ENCODE measurements around the gene HES5. TPM values are rescaled to one million over a fixed set of nuclear protein-coding genes. Genes with fewer than 3 reads are reported as not detected.

The HES5 gene
- total RNA-seq, 1 experiment from 2014 or later, result not detected

- intact Hi-C loops (cut with micrococcal nuclease; ENCODE audit: unreplicated experiment), result no loop called here
- CTCF ChIA-PET, result interaction anchor here (0.6 to 1.4 kb wide), 5 partner anchors 10 to 430 kb away, joined by 5 to 10 read pairs (median 8); partner anchors contain the start of gene FAAP20
- Mint-ChIP-seq H3K27me3 (ENCODE audit: unreplicated experiment) (peaks cover 1% of the 10 kb centered on the region), H3K36me3 (ENCODE audit: insufficient read depth, unreplicated experiment) (peaks cover 32% of the 10 kb centered on the region), H3K27ac (ENCODE audit: unreplicated experiment) (no peak overlapping the region), H3K4me1 (ENCODE audit: low read depth, unreplicated experiment) (no peaks in the 10 kb centered on the region), H3K9me3 (ENCODE audit: low read depth, unreplicated experiment) (no peaks in the 10 kb centered on the region), H3K4me3 (ENCODE audit: low read depth, unreplicated experiment) (peak overlapping the region; percentile 75)
- BruUV-seq (replicated peaks), result TSS peak; percentile 34
- DNase-seq, result no peak
- no peak for TF ChIP-seq CTCF (IDR thresholded peaks at IDR 0.05; ENCODE audit: unreplicated experiment)
These were observed 4.5 kb downstream of the HES5 start for GRCh38 chr1:2525572-2525919.

- no peaks in the 10 kb centered on the region for H3K9me3 Mint-ChIP-seq (ENCODE audit: low read depth, unreplicated experiment)
- no peaks in the 10 kb centered on the region for H3K27me3 Mint-ChIP-seq (ENCODE audit: unreplicated experiment)
- H3K4me3 Mint-ChIP-seq (ENCODE audit: low read depth, unreplicated experiment), result peak overlapping the region; percentile 75
- H3K27ac Mint-ChIP-seq (ENCODE audit: unreplicated experiment), result no peak overlapping the region
- no TSS peak for BruUV-seq (replicated peaks)
- DNase-seq, result no peak
- CTCF ChIA-PET, result interaction anchor here (1.1 kb wide), 1 partner anchor 108 kb away, joined by 3 read pairs; no protein-coding TSS in a partner anchor
- H3K4me1 Mint-ChIP-seq (ENCODE audit: low read depth, unreplicated experiment), result no peaks in the 10 kb centered on the region
- H3K36me3 Mint-ChIP-seq (ENCODE audit: insufficient read depth, unreplicated experiment), result peaks cover 37% of the 10 kb centered on the region
- no peak for TF ChIP-seq CTCF (IDR thresholded peaks at IDR 0.05; ENCODE audit: unreplicated experiment)
- intact Hi-C loops (cut with micrococcal nuclease; ENCODE audit: unreplicated experiment), result no loop called here
These were observed 6.0 kb downstream of the HES5 start for GRCh38 chr1:2523891-2524609.

GRCh38 chr1:2523191-2523890 lies 6.7 kb downstream of the HES5 start:
- H3K27ac Mint-ChIP-seq (ENCODE audit: unreplicated experiment), result no peak overlapping the region
- no peak for DNase-seq
- H3K4me1 Mint-ChIP-seq (ENCODE audit: low read depth, unreplicated experiment), result no peaks in the 10 kb centered on the region
- no peak for TF ChIP-seq CTCF (IDR thresholded peaks at IDR 0.05; ENCODE audit: unreplicated experiment)
- no peaks in the 10 kb centered on the region for H3K27me3 Mint-ChIP-seq (ENCODE audit: unreplicated experiment)
- CTCF ChIA-PET, result no interaction called here
- no TSS peak for BruUV-seq (replicated peaks)
- no peak overlapping the region for H3K4me3 Mint-ChIP-seq (ENCODE audit: low read depth, unreplicated experiment)
- H3K36me3 Mint-ChIP-seq (ENCODE audit: insufficient read depth, unreplicated experiment), result peaks cover 44% of the 10 kb centered on the region
- intact Hi-C loops (cut with micrococcal nuclease; ENCODE audit: unreplicated experiment), result no loop called here
- H3K9me3 Mint-ChIP-seq (ENCODE audit: low read depth, unreplicated experiment), result no peaks in the 10 kb centered on the region

- no peaks in the 10 kb centered on the region for H3K9me3 Mint-ChIP-seq (ENCODE audit: low read depth, unreplicated experiment)
- BruUV-seq (replicated peaks), result no TSS peak
- H3K4me3 Mint-ChIP-seq (ENCODE audit: low read depth, unreplicated experiment), result no peak overlapping the region
- CTCF ChIA-PET, result no interaction called here
- intact Hi-C loops (cut with micrococcal nuclease; ENCODE audit: unreplicated experiment), result no loop called here
- no peak overlapping the region for H3K27ac Mint-ChIP-seq (ENCODE audit: unreplicated experiment)
- TF ChIP-seq CTCF (IDR thresholded peaks at IDR 0.05; ENCODE audit: unreplicated experiment), result no peak
- peaks cover 54% of the 10 kb centered on the region for H3K36me3 Mint-ChIP-seq (ENCODE audit: insufficient read depth, unreplicated experiment)
- H3K27me3 Mint-ChIP-seq (ENCODE audit: unreplicated experiment), result no peaks in the 10 kb centered on the region
- H3K4me1 Mint-ChIP-seq (ENCODE audit: low read depth, unreplicated experiment), result no peaks in the 10 kb centered on the region
- no peak for DNase-seq
These were observed 7.8 kb downstream of the HES5 start for GRCh38 chr1:2522230-2522629.

Data from Calu3 (cell line).